NCI-H345 treated with DMSO at 0.1 percent for 48 hours (cell line): Measurements from ENCODE around the gene CLDN2.
"Not testable (repeated sequence)": the region's sequence is repeated elsewhere in the genome, so short reads cannot be mapped to it uniquely, and the experiment has no call there.

Experiments used
- DNase-seq: peaks from one replicate; lab custom pipeline; 2025; ENCODE audit not compliant: unreplicated experiment; lab: John Stamatoyannopoulos, UW

The CLDN2 gene, protein sequence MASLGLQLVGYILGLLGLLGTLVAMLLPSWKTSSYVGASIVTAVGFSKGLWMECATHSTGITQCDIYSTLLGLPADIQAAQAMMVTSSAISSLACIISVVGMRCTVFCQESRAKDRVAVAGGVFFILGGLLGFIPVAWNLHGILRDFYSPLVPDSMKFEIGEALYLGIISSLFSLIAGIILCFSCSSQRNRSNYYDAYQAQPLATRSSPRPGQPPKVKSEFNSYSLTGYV

DNA sequence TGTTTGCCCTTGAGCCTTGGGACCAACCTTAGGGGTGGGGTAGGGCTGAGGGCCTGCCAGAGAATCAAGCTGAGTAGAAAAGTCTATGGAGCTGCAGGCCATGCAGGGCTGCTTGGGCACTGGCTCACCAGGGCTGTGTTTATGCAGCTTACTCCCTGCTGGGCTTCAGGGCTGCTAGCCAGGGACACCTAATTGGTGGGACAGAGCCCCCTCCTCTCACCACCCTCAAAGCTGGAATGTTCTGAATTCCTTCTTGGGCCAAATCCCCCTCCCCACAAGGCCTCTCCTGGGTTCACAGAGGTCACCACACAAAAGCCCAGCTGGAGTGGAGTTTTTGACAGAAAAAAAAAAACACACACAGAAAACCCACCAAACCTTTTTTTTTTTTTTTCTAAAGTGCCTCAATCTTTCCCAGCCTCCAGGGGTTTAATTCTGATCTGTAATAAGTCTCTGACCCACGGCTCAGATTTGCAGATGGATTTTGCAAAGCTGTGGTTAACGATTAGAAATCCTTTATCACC lies at the start of gene CLDN2:
Gene CLDN2, plus strand, starts transcription at position 471 of the 521 bp plus-strand sequence. CDS start 7,827 bp downstream, outside the sequence.
- DNase-seq, result no peak

DNA sequence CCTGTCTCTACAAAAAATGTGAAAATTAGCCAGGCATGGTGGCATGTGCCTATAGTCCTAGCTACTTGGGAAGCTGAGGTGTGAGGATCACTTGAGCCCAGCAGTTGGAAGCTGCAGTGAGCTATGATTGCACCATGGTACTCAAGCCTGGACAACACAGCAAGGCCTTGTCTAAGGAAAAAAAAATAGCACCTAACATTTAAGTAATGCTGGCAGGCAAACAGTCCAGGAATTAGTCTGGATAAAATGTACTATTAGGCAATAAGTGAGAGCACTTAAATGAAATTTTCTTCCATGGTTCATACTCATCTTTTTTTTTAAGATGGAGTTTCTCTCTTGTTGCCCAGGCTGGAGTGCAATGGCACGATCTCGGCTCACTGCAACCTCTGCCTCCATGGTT lies 47.4 kb upstream of the CLDN2 start:
- not testable (repeated sequence) for DNase-seq

DNA sequence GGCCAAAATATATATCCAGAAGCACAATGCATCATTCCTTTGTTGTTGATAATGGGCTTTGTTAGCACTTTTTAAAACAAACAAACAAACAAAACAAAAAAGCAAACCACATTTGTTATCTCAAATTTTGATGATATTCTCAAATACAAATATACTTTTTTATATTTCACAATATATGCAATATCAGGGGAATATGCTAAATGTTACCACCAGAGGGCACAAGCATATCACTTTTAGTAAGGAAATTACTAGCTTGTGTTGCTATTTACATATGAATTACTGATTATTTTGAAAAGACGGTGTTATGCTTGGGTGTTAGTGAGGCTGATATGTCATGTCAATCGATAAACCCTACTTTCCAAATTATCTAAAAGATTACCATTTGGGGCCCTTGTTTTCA lies 46.1 kb upstream of the CLDN2 start:
- DNase-seq, result no peak

DNA sequence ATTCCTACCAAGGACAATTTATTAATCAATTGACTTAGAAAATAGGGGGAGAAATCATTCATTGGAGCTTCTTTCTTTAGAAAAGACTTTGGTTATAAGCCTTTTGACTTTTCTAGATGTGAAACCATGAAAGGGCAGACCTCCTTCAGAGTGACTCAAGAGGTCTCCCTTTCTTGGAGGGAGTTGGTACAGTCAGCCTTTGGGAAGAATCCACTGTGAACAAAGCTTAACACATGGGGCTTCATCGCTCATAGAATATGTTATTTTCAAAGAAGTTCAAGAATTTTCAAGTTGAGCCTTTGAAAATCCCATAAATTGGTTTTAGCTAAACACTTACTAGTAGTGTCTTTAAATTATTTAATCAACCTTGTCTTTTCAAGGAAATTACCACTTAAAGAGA lies 45.1 kb upstream of the CLDN2 start:
- DNase-seq, result no peak

DNA sequence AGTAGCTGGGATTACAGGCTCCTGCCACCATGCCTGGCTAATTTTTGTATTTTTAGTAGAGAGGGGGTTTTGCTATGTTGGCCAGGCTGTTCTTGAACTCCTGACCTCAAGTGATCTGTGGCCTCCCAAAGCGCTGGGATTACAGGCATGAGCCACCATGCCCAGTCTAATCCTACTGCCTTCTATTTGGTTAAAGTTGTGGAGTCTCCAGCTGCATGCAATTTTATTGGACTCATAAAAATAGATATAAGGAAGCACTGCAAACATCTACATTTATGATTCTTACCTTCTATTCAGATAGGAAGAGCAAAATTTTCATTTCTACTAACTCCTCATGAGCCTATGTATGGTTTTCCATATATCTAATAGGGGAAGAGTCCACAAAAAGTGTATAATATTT lies 30.7 kb upstream of the CLDN2 start:
- DNase-seq, result no peak

DNA sequence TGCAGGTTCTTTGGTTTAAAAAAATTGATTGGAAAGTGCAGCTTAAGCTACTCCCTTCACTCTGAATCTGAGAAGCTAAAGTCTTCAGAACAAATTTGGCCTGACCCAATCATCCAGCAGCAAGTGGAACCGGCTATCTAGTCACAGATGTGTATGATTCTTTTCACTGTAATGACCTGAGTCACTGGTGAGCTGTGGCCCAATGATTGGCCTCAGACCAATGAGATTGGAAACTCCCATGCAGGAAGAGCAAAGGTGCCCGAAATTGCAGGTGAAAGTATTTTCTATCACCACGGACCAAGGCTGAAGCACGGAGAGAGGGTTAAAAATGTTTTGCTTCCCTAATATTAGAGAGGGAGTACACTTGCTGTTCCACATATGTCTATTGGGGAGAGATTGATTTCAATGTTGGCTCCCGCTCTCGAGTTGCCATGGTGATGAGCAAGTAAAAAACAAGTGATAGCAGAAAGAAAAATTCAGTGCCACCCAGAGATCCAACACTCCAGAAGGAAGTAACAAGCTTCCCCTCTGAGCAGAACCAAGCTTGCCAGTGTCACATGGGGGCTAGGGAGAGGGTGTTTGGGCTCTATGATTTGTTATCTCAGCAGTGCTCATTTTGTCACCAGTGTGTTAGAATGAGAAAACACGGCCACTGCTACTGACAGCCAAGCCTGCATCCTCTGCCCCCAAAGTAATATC lies 28.3 kb upstream of the CLDN2 start:
- DNase-seq, result no peak

DNA sequence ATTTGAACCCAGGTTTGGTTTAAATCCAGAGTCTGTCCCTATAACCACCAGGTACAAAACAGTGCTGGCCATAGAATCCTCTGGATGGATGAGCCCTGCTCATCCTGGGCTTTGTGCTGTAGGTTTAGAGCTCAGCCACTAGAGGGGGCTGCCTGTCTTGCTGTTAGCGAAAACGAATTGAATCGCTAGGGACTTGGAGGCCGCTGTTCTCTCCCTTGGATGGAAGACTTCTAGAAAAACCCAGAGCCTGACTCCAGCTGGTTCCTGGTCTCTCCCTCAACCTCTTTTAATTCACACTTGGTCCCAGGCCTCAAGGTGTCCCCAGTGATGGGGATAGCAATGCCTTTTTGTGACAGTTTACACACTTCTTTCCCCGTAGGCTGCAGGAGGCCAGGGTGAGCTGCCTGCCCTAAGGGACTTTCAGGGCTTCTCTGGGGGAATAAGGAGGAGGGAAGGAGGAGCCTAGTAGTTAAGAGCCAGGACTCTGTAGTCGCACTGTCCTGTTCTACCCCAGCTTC lies 25.8 kb upstream of the CLDN2 start:
- DNase-seq, result peak; percentile 23

DNA sequence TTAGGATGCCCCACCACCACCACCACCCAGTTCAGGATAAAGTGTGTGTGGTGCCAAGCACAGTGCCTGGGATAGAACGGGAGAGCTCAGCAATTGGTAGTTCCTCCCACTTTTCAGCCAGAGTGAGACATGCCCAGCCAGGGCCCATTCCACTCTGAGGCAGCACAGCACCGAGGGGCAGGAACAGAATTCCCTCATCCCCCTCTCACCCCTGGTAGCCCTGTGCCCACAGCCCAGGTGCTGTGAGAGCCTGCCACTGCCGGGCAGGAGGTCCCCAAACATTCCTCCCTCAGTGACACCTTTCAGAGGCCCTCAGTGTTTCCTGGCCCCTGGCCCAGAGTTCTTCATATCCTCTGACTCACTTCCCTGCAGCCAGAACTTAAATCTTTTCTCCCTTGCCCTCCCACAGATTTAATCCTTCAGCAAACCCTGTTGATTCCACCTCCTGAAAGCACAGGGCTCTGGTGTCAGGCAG lies 25.2 kb upstream of the CLDN2 start:
- DNase-seq, result no peak

DNA sequence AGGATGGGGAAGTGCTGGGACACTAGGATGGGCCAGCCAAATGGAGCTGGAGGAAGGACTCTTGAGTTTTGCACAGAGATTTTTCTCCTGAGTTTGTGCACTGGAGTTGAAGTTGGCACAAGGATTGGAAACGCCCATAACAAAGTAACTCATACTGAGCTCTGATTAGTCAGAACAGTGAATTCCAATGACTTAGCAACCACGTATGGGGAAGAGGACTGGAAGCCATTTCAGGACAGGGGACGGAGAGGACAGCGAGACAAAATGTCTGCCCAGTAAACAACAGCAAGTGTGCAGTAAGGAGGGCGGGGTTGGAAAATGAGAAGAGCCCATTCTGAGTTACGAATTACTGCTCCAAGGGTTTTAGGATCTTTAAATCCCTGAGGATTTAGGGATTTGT lies 22.9 kb upstream of the CLDN2 start:
- DNase-seq, result no peak

DNA sequence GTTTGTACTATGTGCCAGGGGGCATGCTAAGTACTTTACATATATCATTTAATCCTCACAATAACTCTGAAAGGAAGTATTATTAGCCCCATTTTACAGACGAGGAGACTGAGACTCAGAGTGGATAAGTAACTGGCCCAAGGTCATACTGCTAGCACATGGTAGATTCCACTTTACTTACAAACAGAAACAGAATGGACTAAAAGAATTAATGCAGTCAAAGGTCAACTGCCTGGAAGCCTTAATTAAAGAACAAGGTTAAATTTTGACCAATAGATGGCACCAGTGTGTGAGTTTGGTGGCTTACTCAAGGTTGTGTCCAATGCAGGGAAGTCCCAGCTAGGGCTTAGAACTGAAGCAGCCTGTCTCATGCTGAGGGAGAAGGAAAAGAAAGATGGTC lies 21.7 kb upstream of the CLDN2 start:
- no peak for DNase-seq

DNA sequence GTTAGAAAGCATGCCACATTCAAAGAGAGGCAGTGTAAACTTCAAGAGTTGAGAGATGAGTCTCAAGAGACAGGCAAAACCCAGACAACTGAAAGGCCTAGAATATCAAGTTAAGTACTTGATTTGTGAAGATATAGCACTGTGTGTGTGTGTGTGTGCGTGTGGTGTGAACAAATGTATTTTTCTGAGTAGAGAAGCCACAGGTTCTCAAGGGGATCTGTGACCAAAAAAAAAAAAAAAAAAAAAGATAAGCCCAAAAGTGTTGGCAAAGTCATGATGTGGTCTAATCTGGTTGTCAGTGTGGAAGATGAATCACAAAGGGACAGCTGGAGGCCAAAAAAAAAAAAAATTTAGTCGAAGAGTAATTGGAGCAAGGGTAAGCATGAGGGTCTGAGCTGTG lies 20.9 kb upstream of the CLDN2 start:
- DNase-seq, result no peak

DNA sequence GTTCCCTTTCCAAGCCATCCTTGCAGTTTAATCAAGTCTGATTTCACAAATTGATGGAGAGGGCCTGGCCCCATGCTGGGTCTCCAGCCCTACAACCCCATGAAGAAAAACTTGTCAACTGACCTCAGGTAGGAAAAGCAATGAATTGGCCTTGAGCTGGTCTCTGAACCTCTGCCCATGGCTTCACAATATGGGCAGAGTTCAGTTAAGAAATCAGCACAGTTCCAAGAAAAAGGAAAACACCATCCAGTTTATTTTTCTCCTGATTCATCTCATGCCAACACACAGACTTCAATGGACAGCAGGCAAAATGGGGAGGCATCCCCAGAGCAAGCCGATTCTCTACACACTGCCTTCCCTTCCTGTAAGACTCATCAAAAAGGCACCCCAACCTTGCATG lies 20.4 kb upstream of the CLDN2 start:
- no peak for DNase-seq

DNA sequence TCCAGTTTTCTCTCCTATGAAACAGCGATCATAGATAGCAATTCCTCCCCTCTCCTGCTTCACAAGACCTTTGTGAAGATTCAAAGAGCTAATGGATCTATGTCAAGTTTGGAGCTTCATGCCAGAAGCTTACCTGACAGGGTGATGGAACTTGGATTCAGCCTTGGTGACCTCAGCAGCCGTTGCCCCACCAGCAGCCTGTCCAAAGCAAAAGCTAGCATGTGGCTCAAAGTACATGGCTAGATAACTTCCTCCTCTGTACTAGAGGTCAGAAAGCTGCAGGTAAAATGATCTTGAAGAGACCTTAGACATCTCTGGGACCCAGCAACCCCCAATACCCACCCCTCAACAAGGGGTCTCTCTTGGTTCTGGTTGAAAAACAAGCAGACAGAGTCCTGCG lies 18.9 kb upstream of the CLDN2 start:
- no peak for DNase-seq

DNA sequence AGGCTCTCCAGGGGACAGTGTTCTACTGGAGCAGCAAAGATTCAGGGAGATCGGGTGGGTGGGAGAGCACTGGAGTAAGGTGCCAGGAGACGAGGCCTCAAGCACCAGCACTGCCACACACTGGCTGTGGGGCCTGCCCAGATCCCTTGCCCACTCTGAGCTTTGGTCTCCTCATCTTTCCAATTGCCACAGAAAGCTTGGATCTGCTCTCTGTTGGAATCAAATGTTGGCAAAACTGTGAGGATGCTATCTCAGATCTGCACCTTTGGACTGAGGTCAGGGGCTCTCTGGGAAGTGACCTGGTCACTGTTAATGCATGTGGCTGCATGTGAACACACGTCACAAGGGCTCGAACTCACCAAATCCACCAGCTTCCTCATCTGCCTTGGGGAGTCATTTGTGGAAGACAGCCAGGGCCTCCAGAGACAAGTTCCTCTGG lies 18.4 kb upstream of the CLDN2 start:
- no peak for DNase-seq

DNA sequence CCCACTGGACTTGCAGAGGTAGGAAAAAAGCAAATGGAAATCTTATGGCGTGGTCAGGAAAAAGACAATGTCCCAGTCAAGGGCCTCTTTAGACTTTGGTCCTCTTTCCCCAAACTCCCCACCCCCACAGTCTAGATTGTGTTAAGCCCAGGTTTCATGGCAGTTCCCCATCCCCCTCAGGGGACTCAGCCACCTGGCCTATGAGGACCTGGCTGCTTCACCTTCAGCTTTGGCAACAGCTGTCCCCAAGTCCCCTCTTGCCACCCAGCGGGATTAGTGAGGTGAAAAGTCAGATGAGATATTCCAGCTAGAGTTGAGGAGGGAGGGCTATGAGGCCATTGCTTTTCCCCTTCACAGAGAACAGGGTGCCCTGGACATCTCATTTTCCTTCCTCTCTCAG lies 17.5 kb upstream of the CLDN2 start:
- DNase-seq, result no peak

DNA sequence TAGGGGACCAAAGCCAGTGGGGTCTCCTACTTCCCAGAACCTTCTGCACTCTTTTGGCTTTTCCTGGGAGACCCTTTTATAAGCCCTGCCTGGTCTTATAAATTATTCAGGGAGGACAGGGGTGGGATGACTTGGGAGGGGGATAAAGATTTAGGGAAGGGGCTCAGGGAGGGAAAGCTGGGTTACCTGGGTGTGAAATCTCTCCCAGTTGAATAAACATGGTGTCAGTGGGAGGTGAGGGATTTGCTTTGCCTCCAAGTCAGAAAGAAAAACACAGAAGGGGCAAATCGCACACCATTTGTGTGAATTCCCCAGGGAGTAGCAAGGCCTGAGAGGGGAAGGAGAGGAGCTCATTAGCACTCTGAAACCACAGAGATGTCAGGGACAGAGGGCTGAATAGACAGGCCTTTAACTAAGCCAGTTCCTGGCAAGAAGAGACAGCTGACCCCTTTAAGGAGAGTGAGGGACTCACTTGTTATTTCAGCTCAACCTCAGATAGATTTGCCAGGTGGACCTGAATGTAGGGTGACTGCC lies 16.8 kb upstream of the CLDN2 start, which contains the start of gene RIPPLY1:
Gene RIPPLY1, minus strand, starts transcription at position 51 of the 534 bp plus-strand sequence. CDS start 54 bp downstream, outside the sequence.
- DNase-seq, result no peak

DNA sequence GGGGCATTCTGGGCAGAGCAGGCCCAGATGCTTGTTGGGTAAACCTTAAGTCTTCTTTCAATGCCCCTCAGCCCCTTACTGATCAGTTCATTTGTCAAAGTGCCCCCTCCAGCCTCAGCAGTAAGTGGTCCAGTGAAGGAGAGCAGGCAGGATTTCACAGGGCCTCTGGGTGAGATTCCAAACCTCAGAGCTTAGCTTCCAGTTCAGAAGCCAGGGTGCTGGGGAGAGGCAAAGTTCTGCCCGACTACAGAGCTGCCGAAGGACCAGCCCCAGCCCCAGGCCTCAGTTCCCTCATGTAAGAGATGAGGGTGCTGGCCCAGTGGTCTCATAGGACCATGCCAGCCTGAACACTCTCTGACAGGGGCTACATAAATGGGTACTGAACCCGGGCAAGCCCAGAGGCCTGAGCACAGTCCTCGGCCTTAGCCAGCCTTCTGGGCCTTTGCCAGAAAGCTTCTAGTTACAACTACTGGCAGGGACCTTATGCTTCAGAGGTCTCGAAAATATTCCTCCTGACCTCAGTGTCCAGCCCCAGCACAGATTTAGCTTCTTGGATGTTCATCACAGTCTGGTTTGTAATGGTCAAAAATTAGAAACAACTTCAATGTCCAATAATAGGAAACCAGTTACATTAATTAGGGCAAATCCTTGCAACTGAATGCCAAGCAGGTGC lies 16.2 kb upstream of the CLDN2 start:
- DNase-seq, result no peak

DNA sequence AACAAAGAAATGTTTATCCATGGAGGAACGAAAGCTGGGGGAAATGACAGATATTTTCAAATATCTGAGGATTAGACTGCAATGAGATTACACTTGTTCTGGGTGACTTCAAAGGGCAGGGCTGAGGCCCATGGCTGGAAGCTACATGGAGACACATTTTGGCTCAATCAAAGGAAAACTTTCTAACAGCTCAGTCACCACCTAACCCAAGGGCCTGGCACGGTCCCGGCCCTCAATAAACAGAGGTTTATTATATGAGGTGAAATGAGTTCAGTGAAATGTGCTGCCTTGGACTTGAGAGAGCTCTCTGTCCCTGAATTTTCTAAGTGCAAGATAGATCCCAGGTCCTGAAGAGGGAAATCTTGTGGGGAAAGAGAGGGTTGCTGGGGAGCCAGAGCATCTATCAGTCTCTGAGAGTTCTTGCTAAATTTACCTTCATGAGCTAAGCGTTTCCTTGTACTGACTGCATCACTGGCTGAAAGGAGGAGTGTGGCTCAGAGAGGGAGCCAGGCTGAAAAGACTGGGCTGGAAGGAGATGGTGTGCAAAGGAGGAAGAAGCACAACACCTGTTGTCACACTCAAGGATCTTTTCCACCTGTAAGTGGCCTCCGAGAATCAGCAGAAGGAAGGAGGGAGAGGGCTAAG lies 15.0 kb upstream of the CLDN2 start:
- no peak for DNase-seq

DNA sequence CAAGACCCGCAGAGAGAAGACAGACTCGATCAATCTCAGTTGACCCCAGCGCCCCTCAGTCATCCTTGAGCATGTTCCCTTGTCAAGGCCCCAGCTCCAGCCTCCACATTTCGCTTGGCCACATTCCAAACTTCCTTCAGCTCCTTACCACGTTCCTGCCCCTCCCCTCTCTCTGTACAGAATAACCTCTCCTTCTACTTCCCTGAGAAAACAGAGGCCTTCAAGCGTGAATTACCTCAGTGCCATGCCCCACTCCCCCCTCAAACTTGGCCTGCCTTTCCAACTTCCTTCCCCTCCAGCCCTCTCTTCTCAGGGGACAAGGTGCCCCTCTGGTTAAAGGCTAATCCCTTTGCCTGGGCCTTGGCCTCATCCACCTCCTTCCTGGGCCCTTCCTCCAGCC lies 13.8 kb upstream of the CLDN2 start:
- DNase-seq, result no peak

DNA sequence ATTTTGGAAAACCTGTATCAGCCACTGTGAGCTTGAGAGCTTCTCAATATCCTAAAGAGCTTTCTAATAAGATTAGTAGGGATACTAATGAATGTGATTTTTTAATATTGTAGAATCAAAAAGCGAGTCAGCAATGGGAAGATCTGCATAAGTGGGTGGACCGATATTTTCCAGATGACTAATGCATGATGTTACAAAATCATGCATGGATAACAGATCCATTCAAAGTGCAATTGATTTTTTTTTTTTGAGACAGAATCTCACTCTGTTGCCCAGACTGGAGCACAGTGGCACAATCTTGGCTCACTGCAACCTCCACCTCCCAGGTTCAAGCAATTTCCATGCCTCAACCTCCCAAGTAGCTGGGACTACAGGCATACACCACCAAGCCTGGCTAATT lies 7.3 kb upstream of the CLDN2 start:
- DNase-seq, result no peak
